ENCODE measurements around the gene DCLK1.

GRCh38 chr13:35964011-35964862 lies 166.9 kb downstream of the DCLK1 start:
- TF ChIP-seq, protein P1, sequence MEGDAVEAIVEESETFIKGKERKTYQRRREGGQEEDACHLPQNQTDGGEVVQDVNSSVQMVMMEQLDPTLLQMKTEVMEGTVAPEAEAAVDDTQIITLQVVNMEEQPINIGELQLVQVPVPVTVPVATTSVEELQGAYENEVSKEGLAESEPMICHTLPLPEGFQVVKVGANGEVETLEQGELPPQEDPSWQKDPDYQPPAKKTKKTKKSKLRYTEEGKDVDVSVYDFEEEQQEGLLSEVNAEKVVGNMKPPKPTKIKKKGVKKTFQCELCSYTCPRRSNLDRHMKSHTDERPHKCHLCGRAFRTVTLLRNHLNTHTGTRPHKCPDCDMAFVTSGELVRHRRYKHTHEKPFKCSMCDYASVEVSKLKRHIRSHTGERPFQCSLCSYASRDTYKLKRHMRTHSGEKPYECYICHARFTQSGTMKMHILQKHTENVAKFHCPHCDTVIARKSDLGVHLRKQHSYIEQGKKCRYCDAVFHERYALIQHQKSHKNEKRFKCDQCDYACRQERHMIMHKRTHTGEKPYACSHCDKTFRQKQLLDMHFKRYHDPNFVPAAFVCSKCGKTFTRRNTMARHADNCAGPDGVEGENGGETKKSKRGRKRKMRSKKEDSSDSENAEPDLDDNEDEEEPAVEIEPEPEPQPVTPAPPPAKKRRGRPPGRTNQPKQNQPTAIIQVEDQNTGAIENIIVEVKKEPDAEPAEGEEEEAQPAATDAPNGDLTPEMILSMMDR (IDR thresholded peaks at IDR 0.05; ENCODE audit: low read depth, low read length, missing input control): no peak
- TF ChIP-seq MAX (IDR thresholded peaks at IDR 0.05) (no peak), TAF1 (conservative IDR thresholded peaks at IDR 0.05) (no peak), EGR1 (IDR thresholded peaks at IDR 0.05; ENCODE audit: low read depth in 2 of 2) (no peak)
